Uterus (tissue), 2 donors: ENCODE data around the gene ACAP3.

ENCODE experiments used
- CTCF ChIP-seq, 4 experiments: fragments of 200-600 bp in 2 of 4; fragments of 450-650 bp in 2 of 4; sonication (generic) in 2 of 4; IDR thresholded peaks; one replicate each; pipeline ENCODE4 v1.5.1; 2016 to 2019; ENCODE audit warnings: antibody characterized with exemption in 4 of 4, mild to moderate bottlenecking in 2 of 4, moderate library complexity in 1 of 4
- POLR2A ChIP-seq, 2 donors: fragments of 450-650 bp; IDR thresholded peaks; one replicate each; pipeline ENCODE4 v1.6.1; 2016; ENCODE audit warnings: antibody characterized with exemption in 2 of 2, mild to moderate bottlenecking in 1 of 2, moderate library complexity in 1 of 2

GRCh38 chr1:1287288-1288110 is 20.2 kb downstream of the ACAP3 start:
- TF ChIP-seq CTCF (IDR thresholded peaks at IDR 0.05) = no peak
- no peak for TF ChIP-seq POLR2A (IDR thresholded peaks at IDR 0.05)
